Measurements from ENCODE around the gene CACNB4.

Gene CACNB4

DNA sequence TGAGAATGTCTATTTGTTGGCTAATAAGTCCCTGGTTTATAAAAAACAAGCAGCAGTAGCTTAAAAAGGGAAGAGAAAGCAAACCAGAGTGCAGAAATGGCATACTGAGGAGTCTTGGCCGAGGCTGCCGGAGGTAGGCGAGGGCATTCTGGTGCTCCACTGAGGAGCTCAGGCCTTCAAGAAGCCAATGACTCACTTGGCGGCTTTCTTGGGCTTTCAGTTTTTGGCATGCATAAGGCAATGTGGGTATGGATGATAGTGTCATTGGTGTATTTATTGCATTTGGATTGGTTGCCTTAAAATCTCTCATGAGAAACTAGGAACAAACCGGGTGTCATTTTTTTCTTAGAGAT, 151.1 kb downstream of the CACNB4 start:
- no peak for TF ChIP-seq CTCF (IDR thresholded peaks at IDR 0.05)

GRCh38 chr2:151946899-151947812, 151.7 kb downstream of the CACNB4 start:
- TF ChIP-seq CTCF (IDR thresholded peaks at IDR 0.05), result peak; percentile 57

DNA sequence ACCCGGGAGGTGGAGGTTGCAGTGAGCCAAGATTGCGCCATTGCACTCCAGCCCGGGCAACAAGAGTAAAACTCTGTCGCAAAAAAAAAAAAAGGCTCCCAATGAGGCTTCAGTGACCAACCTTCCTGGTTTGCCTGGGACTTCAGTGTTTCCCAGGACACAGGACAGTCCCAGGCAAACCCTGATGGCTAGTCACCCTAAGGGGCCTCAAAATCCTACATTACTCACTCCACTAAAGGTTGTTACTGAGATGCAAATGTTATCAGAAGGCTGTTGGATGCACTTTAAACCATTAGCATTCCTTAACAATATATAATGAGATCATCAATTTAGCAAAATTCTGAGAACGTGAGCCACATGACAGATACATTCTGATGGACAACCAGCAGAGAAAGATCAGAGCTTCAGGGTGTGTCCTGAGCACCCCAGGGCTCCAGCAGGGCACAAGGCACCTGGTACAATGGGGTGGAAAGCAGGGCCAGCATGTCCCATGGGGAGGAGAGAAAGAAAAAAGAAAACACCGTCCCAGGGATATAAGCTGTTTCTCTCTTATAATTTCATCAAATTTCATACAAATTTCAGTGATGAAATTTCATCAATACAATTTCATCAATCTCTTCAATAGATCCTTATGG, 152.5 kb downstream of the CACNB4 start:
- no peak for TF ChIP-seq CTCF (IDR thresholded peaks at IDR 0.05)

DNA sequence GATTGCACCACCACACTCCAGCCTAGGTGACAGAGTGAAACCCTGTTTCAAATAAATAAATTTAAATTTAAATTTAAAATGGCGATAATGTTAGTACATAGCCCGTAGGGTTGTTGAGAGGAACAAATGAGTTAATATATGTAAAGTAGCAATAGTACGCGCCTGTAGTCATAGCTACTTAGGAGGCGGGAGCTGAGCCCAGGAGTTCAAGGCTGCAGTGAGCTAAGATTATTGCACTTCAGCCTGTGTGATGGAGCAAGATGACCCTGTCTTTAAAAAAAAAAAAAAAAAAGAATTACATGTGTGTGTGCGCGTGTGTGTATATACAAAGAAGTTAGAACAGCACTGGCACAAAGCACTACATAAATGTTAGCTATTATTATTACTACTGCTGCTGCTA, 153.2 kb downstream of the CACNB4 start:
- no peak for TF ChIP-seq CTCF (IDR thresholded peaks at IDR 0.05)

- no peak for TF ChIP-seq CTCF (IDR thresholded peaks at IDR 0.05)
These were observed 153.7 kb downstream of the CACNB4 start for GRCh38 chr2:151945186-151945585.

DNA sequence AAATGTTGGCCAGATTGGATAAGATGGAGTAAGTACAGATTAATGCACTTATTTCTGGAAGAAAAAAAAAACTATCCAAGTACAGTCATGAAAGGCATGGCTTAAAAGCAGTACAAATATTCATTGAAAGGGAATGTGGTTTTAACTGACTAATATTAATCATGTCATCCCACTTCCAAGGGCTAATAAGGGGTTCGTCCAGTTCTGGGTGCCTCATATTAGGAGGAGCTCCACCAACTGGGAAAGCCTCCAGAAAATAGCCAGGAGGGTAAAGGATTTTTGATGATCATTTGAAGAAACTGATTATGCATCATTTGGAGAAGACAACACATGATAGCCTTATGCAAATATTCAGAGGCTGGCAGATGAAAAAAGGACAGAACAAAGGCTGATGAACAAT, 155.4 kb downstream of the CACNB4 start:
- no peak for TF ChIP-seq CTCF (IDR thresholded peaks at IDR 0.05)

DNA sequence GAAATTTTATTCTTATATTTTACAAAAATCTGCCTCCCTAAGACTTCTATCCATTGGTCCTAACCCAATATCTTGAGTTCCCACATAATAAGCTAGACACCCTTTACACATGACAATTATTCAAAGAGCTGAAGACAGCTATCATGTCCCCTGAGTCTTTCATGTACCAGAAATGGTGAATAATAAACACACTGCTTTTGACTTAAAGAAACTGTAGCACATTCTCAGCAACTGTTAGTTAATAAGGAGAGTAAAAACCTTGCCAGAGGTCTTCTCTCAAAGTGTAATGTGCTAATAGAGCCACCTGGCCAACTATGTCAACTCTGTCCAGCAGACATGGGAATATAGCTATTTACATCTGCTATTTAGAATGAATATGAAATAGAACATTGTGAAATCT, 160.9 kb downstream of the CACNB4 start:
- no peak for TF ChIP-seq CTCF (IDR thresholded peaks at IDR 0.05)
